IPS DF 19.7 (cell line): Measurements from ENCODE around the gene HOXB9.

Experiments
- DNase-seq: peaks from one replicate; pipeline ENCODE4 v3.0.0-alpha.2; 2013; ENCODE audit warnings: low read depth, low spot score

HOXB9 gene

DNA sequence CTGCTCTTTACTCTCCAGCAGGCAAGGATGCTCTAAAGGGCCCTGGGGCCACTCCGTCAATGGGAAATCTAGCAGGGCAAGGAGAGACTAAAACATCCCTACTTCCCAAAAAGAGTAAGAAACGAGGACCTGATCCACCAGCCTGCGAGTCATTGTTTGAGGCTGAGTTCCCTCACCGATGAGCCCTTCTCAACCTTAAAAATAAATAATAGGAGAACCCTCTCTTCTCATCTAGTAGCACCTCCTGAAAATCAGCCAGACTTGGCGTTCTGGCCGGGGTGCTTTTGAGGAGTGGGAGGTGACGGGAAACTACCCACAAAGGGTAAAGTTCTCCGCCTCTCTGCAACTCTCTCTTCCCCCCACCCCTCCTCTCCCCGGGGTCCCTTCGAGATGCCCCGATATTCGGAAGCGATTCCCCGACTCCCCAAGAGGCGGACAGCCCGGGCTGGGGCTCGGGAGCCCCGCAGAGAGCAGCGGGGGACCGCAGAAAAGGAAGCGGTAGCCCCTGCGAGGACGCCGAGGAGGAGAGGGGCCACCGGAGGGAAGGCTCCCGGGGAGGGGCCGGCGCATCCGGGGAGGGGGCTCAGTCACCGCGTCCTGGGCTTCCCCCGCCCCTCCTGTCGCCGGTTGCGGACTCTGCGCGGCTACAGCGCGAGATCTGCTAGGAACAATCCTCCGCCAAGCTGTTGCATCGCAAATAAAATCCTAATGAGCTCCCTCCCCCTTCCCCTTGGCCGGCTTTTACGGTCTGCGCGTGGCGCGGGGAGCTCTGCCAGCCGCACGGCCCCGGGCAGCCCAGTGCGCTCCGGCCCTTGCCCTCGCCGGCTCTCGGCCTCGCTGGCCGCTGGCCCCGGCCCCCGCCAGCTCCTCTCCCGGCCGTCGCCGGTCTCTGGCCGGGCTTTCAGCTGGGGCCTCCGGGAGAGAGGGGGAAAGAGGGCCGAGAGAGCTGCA, 1.3 kb downstream of the HOXB9 start:
- DNase-seq, result no peak

DNA sequence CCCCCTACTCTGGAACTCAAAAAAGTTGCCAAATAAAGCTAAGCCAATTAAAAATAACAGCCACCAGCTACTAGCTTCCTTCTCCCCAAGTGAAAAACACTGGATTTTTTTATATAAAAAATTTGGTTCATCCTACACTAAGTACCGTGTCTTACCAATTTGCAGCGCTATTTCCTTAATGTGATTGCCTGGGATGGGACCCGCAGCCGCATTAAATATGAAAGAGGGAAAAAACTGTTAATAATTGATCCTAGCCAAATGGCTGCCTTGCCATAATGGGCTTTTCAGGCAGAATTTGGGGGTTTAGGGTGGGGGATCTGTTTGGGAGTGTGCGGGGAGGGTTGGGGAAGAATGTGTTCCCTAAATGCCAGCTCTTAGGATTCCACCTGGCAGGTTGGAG, 2.0 kb downstream of the HOXB9 start:
- no peak for DNase-seq

DNA sequence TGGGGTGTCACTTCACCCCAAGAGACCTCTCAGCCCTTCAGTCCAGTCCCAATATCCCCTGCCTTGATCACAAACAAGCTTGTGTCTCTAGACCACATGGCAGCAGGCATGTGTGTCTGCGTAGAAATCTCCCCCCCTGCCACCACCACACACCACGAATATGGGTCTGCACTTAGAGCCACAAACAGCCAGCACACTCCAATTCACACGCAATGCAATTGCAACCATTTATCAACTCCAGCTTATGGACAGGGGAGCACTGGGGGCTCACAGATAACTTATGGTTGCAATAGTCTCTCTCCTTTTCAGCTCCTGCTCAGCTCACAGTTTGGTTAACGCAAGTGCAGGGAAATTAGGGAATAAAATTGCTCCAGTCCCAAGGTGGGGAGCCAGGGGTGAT, 2.6 kb downstream of the HOXB9 start:
- DNase-seq, result no peak

DNA sequence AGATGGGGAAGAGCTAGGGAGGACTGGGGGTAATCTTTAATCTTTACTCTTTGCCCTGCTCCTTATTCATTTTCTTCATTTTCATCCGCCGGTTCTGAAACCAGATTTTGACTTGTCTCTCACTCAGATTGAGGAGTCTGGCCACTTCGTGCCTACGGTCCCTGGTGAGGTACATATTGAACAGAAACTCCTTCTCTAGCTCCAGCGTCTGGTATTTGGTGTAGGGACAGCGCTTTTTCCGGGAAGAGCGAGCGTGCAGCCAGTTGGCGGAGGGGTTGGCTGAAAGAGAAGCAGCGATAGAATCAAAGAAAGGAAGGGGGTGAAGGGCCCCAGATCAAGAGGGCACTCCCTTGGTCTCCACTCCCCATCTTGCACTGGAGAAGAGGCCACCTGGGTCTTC, 3.3 kb downstream of the HOXB9 start:
- no peak for DNase-seq

DNA sequence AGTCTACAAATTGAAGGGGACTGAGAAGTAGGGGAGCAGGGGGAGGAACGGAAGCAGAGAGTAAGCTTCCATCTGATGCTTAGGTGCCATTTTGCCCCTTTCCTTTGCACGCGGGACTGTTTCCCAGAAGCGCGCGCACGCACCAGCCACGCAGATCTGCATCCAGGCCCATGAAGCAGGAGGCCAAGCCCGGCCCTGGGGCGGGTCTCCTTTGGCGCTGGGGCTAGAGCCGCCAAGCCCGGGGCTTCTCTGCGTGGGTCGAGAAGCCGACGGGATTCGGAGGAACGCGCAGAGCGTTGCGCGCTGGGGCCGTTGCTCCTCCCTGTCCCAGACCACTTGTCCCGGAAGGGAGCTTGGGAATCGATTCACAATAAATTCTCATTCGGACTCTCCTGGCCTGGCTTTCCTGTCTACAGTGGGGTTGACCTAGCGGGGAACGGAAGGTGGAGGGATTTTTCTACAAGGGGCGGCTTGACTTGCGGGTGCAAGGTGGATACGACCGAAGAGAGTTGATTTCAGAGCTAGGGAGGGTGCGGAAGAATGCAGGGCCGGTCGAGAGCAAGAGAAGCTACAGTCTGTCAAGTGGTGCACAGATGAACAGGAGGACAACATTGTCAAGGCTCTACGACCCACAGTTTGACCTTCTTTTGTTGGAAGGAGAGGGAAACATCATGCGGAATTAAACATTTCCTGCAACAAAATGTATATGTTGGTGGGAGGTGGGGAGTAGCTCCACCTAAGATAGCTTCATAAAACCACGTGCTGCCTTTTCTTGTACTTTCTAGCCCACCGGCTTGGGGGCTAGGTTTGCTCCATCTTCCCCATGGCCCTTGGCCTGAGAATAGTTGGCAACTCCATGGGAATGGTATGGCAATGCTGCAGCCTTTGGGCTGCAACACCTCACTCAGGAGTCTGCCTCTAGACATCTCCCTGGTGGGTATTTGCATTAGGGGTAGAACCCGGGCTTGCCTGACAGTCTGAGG, 4.5 kb downstream of the HOXB9 start:
- DNase-seq, result no peak

DNA sequence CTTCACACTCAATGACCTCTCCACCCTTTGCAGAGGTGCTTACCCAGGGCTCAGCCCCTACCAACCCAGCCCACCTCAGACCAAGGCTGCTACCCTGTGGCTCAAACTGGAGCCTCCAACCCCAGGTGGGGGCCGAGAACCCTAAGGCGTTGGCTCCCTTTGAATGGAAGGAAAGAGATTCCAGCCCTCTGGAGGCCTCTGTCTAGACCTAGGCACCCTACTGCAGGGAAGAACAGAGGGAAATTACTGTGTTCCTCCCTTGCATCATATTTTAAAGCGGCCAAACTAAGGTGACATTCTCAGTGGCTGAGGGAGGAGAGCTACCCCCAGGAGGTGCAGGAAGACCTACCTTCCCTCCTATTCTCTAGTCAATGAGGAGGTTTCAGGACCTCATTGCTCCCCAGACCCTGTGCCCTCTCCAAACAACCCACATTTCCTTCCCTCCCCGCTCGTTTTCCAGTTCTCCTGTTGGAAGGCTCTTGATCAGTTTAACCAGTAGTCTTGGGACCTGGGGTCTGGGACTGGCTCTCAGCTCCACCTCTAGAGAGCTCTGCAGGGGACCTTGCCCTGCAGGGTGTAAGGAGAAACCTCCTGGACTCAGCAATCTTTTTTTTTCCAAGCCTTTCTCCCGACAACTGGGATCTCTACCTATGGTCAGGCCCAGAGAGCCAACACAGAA, 5.6 kb downstream of the HOXB9 start:
- no peak for DNase-seq

DNA sequence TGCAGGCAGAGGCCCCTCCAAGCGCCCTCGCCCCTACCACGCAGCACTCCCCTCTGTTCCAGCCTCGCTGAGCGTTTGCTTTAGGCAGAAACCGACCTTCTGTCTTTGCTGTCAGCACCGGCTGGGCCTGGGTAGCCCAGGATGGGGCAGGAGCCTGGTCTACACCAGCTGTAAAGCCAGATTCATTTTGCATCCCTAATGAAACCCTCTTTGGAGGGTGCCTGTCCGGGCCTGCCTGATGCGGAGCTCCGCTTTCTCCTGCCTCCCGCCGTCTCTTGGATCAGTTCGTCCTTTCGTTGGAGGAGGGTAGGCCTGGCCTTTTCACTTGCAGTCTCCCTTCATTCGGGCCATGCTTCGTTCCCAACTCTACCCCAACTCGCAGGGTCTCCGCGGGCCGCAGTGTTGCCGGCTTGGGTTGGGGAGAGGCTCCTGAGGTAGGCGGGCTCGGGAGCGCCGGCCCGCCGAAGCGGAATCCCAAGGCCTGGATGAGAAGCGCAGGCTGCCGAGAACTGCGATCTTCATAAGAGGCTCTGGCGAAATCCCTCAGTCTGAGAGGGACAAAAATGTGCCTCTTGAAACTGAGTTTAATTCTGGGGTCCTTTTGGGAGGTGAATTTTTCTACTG, 6.2 kb downstream of the HOXB9 start:
- no peak for DNase-seq

DNA sequence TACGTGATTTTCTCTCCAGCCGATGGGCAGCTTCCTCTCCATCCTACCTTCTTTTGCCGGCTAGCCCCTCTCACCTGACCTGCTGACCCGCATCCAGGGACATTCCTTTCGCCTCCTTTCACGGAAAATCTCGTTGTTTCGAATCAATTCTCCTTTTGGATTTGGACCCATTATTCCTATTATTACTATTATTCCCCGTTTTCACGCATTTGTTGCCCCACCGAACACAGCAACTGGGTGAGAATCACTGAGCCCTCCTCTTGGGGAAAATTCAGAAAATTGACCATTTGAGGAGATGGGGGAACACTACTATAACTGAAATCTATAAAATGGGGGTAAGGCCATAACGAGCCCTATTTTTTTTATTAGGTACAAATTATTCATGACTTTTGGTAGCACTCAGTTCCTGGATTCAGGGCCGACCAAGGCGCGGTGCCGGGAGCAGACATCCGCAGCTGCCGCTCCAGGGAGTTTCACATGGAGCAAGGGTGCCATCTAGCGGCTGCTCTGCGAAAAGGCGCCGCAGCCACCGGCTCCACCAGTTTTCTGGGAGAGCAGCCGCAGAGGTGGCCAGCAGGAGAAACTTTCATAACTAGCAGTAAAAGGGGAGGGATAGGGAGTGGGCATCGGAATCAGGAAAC, 7.8 kb downstream of the HOXB9 start:
- no peak for DNase-seq

DNA sequence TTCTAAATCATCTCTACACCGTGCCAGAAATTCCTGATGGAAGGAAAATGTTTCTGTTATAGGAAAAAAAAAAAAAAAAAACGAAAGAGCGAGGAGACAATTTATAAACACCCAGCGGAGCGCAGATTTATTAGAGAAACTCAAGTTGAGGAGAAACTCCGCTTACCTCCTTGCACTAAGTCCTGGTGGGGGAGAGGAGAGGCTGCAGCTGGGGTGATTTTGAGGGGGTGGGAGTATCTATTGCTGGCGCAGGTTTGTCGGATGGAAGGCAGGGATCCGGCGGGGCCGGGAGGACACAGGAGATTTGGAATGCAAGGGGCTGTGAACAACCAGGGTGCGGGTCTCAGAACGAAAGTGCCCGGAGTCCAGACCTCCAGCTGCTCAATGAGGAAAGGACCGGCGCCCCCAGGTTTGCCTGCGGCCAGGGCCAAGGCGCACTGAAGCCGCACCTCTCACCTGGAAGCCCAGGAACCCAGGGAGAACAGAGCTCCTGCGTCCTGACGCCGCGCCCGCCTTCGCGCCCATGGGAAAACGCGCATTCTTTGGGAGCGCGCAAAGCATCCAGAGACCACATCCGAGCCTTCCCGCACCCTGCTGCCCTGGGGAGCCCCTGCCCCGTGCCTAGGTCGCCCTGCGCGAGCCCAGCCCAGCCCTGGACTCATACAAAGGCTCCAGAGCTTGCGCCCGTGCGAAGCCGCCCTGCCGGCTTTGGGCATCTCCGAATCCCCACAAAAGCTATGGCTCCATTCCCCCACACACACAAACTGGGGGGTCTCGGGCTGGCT, 8.5 kb downstream of the HOXB9 start:
- DNase-seq, result no peak

DNA sequence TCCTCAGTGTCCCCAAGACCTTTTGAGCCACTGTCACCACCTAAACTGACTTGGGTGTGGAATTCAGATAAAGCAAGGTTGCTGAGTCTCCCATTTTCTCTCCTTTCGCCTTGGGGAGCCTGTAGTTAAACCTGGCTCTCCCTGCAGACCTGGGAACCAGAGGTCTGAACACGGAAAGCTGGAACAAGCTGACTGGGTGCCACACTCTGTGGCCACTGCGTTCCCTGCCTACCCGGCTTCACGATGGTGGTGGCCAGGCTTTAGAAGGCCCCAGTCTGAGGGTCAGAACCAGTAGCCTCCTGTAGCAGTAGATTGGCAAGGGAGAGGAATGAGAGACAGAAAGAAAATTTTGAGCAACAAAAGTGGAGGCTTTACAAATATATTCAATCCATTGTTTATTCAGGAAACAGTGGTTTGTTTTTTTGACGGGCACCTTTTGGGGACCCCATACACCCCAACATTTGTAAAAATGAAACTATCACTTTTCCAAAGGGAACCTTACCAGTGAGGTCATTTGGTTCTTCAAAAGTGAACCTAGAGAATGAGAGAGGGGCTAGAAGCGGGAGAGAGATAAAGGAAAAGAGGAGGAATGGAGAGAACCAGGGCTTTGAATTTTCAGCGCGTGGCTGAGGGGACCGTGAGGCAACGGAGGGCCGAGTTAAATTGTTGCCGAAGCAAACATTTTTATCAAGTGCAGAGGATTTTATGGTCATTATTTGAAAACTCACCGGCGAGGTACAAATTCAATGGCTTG, 9.3 kb downstream of the HOXB9 start:
- no peak for DNase-seq

DNA sequence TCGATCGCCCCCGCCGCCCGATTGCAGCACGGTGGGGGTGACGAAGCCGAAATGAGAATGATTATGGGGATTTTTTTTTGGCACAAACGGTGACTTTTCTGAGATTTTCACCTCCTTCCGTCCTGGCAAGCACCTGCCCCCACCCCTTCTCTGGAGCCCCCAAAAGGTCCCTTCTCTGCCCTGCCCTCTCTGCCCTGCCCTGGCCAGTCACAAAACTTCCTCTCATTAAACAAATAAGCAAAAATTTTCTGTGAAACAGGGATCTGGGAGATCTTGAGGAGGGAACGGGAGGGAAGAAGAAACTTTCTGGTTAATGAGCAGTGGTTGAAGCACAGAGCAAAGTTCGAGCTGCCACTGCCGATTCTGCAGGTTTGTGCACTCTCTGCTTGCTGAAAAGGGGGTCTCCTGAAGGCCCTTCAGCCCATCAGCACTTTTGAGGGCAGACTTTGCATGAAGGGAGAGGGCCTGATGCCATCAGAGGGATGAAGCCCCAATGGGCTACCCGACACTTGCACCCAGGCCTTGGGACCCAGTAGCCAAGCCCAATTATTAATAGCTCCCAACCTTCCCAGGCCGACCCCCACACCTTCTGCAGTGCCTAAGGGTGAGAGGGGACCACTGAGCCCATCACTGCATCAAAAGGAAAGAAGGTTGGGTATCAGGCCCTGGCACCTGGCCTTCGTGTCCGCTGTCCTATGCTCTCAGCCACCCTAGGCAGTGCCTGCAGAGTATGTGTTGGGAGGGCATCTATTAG, 10.0 kb downstream of the HOXB9 start:
- no peak for DNase-seq

DNA sequence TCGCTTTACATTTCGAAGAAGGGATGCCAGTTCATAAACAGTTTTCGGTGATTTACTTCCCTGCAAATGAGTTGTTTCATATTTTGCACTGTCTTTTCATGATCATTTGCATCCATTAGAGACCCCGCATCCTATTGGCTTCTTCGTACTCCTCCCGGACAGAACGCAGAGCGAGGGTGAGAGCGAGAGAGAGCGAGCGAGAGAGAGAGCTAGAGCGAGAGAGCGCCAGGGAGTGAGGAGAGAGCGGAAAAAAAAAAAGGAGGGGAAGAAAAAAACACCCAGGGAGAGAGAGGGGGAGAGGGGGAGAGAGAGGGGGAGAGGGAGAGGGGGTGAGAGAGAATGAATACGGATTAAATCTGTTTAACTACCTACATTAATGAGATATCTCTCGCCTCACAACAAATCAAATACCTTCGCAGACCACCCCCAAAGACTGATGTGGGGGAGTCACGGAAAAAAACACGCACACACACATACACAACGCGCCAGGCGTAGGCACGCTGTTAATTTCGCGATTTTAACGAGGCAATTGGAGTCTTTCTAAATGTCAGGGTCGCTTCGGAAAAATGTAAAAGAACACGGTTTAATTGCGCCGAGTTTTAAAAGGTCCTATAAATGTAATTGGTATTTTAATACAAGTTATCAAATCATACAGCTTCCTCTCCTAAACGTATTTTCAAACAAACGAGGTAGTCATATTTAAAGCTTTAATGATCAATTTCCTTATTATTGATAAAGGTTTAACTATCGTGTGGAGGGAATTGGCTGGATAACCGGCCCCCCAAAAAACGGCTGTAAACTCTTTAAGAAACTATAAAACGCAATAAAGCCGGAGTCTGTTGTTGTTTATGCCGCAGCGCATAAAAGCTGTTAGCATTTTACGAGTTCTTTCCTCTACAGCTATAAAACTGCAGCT, 10.9 kb downstream of the HOXB9 start, which contains the start of gene HOXB8:
TSS of gene HOXB8 (minus strand) at position 246 of the 916 bp plus-strand sequence. CDS start 588 bp downstream, outside the sequence.
- DNase-seq, result no peak

DNA sequence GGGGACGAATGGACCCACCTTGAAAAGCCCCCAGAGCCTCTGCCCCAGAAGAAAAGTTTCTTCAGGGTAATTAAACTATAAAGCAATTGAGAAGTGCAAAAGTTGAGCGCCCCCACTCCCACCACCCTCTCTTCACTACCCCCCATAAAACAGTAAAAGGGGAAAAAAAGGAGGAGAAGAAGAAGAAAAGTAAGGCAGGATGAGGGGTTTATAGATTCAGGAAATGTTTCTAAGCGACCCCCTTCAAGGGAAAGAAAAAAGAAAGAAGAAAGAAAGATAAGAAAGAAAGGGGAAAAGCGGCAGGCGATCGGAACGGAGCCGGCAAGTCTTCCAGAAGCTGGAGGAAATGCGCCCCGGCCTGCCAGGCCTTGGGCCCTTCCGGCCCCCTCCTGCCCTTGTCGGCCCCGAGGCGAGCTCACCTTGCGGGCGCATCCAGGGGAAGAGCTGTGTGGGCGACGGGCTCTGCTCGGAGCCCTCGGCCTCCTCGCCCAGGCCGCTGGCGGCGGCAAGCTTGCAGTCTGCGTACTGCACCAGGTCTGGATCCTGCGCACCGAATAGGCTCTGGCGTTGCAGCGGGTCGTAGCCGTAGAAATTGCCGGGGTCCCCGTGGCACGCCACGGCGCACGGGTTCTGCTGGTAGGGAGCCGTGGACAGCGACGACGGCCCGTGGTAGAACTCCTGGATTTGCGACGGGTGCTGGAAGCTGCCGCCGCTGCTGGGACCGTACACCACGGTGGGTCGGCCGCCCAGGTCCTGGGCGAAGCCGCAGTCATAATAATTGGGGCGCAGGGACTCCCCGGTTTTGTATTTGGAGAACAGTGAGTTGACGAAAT, 12.1 kb downstream of the HOXB9 start:
- DNase-seq, result no peak

DNA sequence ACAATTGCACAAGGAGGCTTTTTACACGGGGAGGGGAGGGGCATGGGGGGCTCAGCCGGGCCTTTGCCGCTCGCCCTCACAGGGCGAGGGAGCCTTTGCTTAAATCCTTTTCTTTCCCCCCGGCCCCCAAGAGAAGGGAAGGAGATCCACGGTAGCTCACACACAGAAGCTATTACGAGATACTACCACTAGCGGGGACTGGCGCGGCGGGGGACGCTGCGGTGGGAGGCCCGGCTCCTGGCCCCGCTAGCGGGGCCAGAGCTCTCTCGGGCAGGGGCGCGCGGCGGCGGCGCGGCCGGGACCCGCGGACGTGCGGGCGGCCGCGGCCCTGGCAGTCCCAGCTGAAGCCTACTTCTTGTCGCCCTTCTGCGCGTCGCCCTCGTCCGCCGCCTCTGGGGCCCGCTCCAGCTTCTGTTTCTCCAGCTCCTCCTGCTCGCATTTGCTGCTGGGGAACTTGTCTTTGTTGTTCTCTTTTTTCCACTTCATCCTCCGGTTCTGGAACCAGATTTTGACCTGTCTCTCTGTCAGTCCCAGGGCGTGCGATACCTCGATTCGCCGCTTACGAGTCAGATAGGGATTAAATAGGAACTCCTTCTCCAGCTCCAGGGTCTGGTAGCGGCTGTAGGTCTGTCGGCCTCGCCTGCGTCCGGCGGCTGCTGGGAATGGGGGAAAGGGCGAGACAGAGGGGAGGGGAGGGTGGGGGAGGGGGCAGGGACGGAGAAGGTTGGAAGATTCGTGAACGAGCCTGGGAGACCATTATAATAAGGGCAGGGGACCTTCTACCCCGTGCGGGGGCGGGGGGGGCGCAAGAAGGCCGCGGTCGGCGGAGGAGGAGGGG, 13.1 kb downstream of the HOXB9 start:
- no peak for DNase-seq

DNA sequence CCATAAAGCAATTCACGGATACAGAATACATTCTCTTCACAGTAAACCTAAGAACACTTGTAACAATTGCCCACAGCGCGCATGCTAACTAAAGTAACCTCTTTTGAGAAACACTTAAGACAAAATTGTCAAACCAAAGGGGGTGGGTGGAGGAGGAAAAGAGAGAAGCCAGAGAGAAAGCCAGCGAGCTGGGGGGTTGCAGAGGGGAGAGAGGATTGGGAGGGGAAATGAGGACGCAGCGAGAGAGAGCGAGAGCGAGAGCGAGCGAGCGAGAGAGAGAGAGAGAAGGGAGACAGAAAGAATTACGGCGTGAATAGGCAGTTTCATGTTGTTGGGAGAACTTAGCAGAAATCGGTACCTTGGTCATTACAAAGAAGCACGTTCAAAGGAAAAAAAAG, 13.7 kb downstream of the HOXB9 start:
- no peak for DNase-seq
